Muscle layer of colon (tissue), 2 donors: Measurements from ENCODE around the gene STX8.

ENCODE experiments used
- H3K27ac ChIP-seq: one replicate; pipeline ENCODE4 v1.7.0; 2013; ENCODE audit warnings: low read depth, mild to moderate bottlenecking, low read length, moderate library complexity
- H3K27me3 ChIP-seq, 2 donors: one replicate each; pipeline ENCODE4 v1.7.0; 2013; ENCODE audit warnings: low read length in 2 of 2, mild to moderate bottlenecking in 2 of 2; ENCODE audit not compliant: insufficient read depth in 2 of 2, control insufficient read depth in 1 of 2
- H3K36me3 ChIP-seq: one replicate; pipeline ENCODE4 v1.7.0; 2013; ENCODE audit warnings: mild to moderate bottlenecking, low read length; ENCODE audit not compliant: insufficient read depth
- H3K4me1 ChIP-seq: one replicate; pipeline ENCODE4 v1.7.0; 2013; ENCODE audit warnings: mild to moderate bottlenecking, low read length; ENCODE audit not compliant: insufficient read depth
- H3K4me3 ChIP-seq, 2 donors: one replicate each; pipeline ENCODE4 v1.7.0; 2013; ENCODE audit warnings: low read length in 2 of 2, low read depth in 1 of 2, mild to moderate bottlenecking in 1 of 2, moderate library complexity in 1 of 2
- H3K9ac ChIP-seq: one replicate; pipeline ENCODE4 v1.7.0; 2013; ENCODE audit warnings: low read length
- H3K9me3 ChIP-seq: one replicate; pipeline ENCODE4 v1.7.0; 2013; ENCODE audit warnings: mild to moderate bottlenecking, low read length
- donor health status: abdominal sarcoma.
- donor health status: Adenocarcinoma of cecum.

STX8 gene

DNA sequence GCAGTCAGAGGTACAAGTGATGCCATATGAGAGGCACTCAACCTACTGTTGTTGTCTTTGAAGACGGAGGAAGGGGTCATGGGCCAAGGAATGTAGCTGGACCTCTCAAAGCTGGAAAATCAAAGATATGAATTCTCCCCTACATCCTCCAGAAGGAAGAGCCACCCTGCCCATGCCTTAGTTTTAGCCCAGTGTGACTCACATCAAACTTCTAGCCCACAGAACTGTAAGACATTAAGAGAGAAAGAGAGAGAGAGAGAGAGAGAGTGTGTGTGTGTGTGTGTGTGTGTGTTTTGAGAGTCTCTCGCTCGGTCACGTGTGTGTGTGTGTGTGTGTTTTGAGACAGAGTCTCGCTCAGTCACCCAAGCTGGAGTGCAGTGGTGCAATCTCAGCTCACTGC, 87.1 kb downstream of the STX8 start:
- Histone ChIP-seq H3K4me1 (no peaks in the 10 kb centered on the region), H3K9ac (no peak overlapping the region), H3K36me3 (peaks cover 12% of the 10 kb centered on the region), H3K27ac (no peak overlapping the region), H3K27me3 (no peaks in the 10 kb centered on the region), H3K9me3 (no peaks in the 10 kb centered on the region), H3K4me3 (no peak overlapping the region)

DNA sequence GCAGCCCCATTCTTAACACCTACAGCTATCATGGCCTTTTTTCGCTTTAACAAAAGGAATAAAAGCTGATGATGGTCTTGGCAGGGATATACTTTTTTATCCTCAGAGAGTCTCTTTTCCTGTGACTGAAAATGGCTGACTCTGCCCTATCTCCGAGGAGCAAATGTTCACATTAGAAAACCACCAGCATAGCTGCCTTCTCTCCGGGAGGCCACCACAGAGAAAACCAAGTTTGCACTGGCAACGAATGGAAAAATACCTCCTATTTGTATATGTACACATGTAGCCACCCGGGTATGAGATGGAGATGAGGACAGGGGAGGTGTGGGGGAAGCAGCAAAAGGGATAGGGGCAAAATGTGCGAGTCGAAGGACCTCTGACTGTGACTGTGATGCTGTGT, 88.2 kb downstream of the STX8 start:
- peaks cover 12% of the 10 kb centered on the region for H3K36me3 ChIP-seq
- H3K9me3 ChIP-seq = no peaks in the 10 kb centered on the region
- no peak overlapping the region for H3K27ac ChIP-seq
- H3K27me3 ChIP-seq = no peaks in the 10 kb centered on the region
- no peak overlapping the region for H3K9ac ChIP-seq
- no peaks in the 10 kb centered on the region for H3K4me1 ChIP-seq
- H3K4me3 ChIP-seq = no peak overlapping the region

GRCh38 chr17:9484789-9485188, 90.8 kb downstream of the STX8 start:
- no peaks in the 10 kb centered on the region for H3K9me3 ChIP-seq
- no peaks in the 10 kb centered on the region for H3K4me1 ChIP-seq
- H3K9ac ChIP-seq = no peak overlapping the region
- no peaks in the 10 kb centered on the region for H3K27me3 ChIP-seq
- H3K27ac ChIP-seq = no peak overlapping the region
- H3K36me3 ChIP-seq = no peaks in the 10 kb centered on the region
- H3K4me3 ChIP-seq = no peak overlapping the region

GRCh38 chr17:9479964-9480363, 95.7 kb downstream of the STX8 start:
- Histone ChIP-seq H3K36me3 (no peaks in the 10 kb centered on the region), H3K4me1 (no peaks in the 10 kb centered on the region), H3K27ac (no peak overlapping the region), H3K4me3 (no peak overlapping the region), H3K9ac (no peak overlapping the region), H3K9me3 (no peaks in the 10 kb centered on the region), H3K27me3 (no peaks in the 10 kb centered on the region)

- H3K27ac ChIP-seq = no peak overlapping the region
- H3K9me3 ChIP-seq = no peaks in the 10 kb centered on the region
- H3K36me3 ChIP-seq = no peaks in the 10 kb centered on the region
- no peak overlapping the region for H3K9ac ChIP-seq
- H3K27me3 ChIP-seq = no peaks in the 10 kb centered on the region
- no peak overlapping the region for H3K4me3 ChIP-seq
- H3K4me1 ChIP-seq = no peaks in the 10 kb centered on the region
These were observed 96.7 kb downstream of the STX8 start for GRCh38 chr17:9478889-9479288.

- H3K4me1 ChIP-seq = no peaks in the 10 kb centered on the region
- no peaks in the 10 kb centered on the region for H3K27me3 ChIP-seq
- H3K27ac ChIP-seq = no peak overlapping the region
- no peaks in the 10 kb centered on the region for H3K36me3 ChIP-seq
- no peak overlapping the region for H3K4me3 ChIP-seq
- no peak overlapping the region for H3K9ac ChIP-seq
- H3K9me3 ChIP-seq = no peaks in the 10 kb centered on the region
These were observed 100.4 kb downstream of the STX8 start for GRCh38 chr17:9475101-9475658.

DNA sequence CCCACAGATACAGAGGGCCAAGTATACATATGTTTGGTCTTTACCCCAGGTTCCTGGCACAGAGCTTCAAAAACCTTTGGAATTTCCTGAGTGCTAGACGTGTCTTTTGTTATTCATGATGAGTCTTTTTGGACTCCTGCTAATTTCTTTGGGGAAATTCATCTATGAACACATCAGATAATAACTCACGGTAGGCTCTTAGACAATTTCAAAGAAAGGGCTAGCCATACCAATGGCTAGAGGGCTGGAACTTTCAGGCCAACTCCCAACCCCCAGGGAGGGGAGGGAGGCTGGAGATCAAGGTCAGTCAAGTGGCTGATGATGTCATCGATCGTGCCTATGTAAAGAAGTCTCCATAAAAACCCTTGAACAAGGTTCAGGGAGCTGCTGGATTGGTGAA, 101.9 kb downstream of the STX8 start:
- H3K27ac ChIP-seq = no peak overlapping the region
- H3K9ac ChIP-seq = no peak overlapping the region

GRCh38 chr17:9472541-9472940, 103.1 kb downstream of the STX8 start:
- H3K27ac ChIP-seq = no peak overlapping the region
- H3K36me3 ChIP-seq = no peaks in the 10 kb centered on the region
- H3K27me3 ChIP-seq = no peaks in the 10 kb centered on the region
- no peaks in the 10 kb centered on the region for H3K9me3 ChIP-seq
- no peaks in the 10 kb centered on the region for H3K4me1 ChIP-seq
- no peak overlapping the region for H3K4me3 ChIP-seq
- no peak overlapping the region for H3K9ac ChIP-seq

More for the DNA sequence above, 101.9 kb downstream of the STX8 start:
- Histone ChIP-seq H3K9me3 (no peaks in the 10 kb centered on the region), H3K4me1 (no peaks in the 10 kb centered on the region), H3K36me3 (no peaks in the 10 kb centered on the region), H3K4me3 (no peak overlapping the region), H3K27me3 (no peaks in the 10 kb centered on the region)

GRCh38 chr17:9472094-9472493, 103.5 kb downstream of the STX8 start:
- Histone ChIP-seq H3K9me3 (no peaks in the 10 kb centered on the region), H3K4me3 (no peak overlapping the region), H3K9ac (no peak overlapping the region), H3K27ac (no peak overlapping the region), H3K27me3 (no peaks in the 10 kb centered on the region), H3K36me3 (no peaks in the 10 kb centered on the region), H3K4me1 (no peaks in the 10 kb centered on the region)

- no peaks in the 10 kb centered on the region for H3K9me3 ChIP-seq
- H3K27ac ChIP-seq = no peak overlapping the region
- H3K4me1 ChIP-seq = no peaks in the 10 kb centered on the region
- no peaks in the 10 kb centered on the region for H3K27me3 ChIP-seq
- H3K9ac ChIP-seq = no peak overlapping the region
- no peaks in the 10 kb centered on the region for H3K36me3 ChIP-seq
- no peak overlapping the region for H3K4me3 ChIP-seq
These were observed 105.4 kb downstream of the STX8 start for GRCh38 chr17:9470171-9470570.

- no peaks in the 10 kb centered on the region for H3K4me1 ChIP-seq
- no peaks in the 10 kb centered on the region for H3K27me3 ChIP-seq
- no peaks in the 10 kb centered on the region for H3K9me3 ChIP-seq
- H3K27ac ChIP-seq = no peak overlapping the region
- H3K9ac ChIP-seq = no peak overlapping the region
- no peak overlapping the region for H3K4me3 ChIP-seq
- no peaks in the 10 kb centered on the region for H3K36me3 ChIP-seq
These were observed 106.7 kb downstream of the STX8 start for GRCh38 chr17:9468937-9469336.

- Histone ChIP-seq H3K4me1 (no peaks in the 10 kb centered on the region), H3K9me3 (no peaks in the 10 kb centered on the region), H3K36me3 (no peaks in the 10 kb centered on the region), H3K27ac (no peak overlapping the region), H3K9ac (no peak overlapping the region), H3K4me3 (no peak overlapping the region), H3K27me3 (no peaks in the 10 kb centered on the region)
These were observed 107.1 kb downstream of the STX8 start for GRCh38 chr17:9468532-9468931.
